Osteoblast (primary cell): ENCODE measurements around the gene HDAC4. TPM values are rescaled to one million over a fixed set of nuclear protein-coding genes. Genes with fewer than 3 reads are reported as not detected.

ENCODE experiments used
- DNase-seq: peaks from one replicate; pipeline ENCODE4 v3.0.0; 2011; ENCODE audit warnings: low spot score, mixed read lengths; ENCODE audit not compliant: insufficient read length; ENCODE audit errors: missing footprints
- H2AFZ ChIP-seq: 2 replicates; pipeline ENCODE4 v1.6.0; 2011; ENCODE audit warnings: mild to moderate bottlenecking, low read length
- H3K27ac ChIP-seq: 2 replicates; pipeline ENCODE4 v1.5.1; 2011; ENCODE audit warnings: mild to moderate bottlenecking, low read depth, low read length, moderate library complexity
- H3K27me3 ChIP-seq: 2 replicates; pipeline ENCODE4 v1.6.0; 2012; ENCODE audit warnings: mild to moderate bottlenecking, control low read depth, inconsistent platforms, low read length, moderate library complexity; ENCODE audit not compliant: insufficient read depth
- H3K36me3 ChIP-seq: 2 replicates; pipeline ENCODE4 v1.5.1; 2011; ENCODE audit warnings: mild to moderate bottlenecking, low read length, control low read depth, moderate library complexity; ENCODE audit not compliant: insufficient read depth
- H3K4me1 ChIP-seq: 2 replicates; pipeline ENCODE4 v1.5.1; 2011; ENCODE audit warnings: mild to moderate bottlenecking, low read length, control low read depth, moderate library complexity; ENCODE audit not compliant: insufficient read depth
- H3K4me2 ChIP-seq: 2 replicates; pipeline ENCODE4 v1.6.0; 2011; ENCODE audit warnings: mild to moderate bottlenecking, low read length; ENCODE audit not compliant: insufficient read depth
- H3K4me3 ChIP-seq: fragments of 200-600 bp; sonication (generic); 3 replicates; pipeline ENCODE4 v1.5.1; 2012; ENCODE audit warnings: mild to moderate bottlenecking, low read length, inconsistent platforms; ENCODE audit not compliant: insufficient read depth
- H3K79me2 ChIP-seq: 2 replicates; pipeline ENCODE4 v1.6.0; 2012; ENCODE audit warnings: mild to moderate bottlenecking, low read length, control low read depth, inconsistent platforms; ENCODE audit not compliant: insufficient read depth
- H3K9me3 ChIP-seq: 2 replicates; pipeline ENCODE4 v1.5.1; 2011; ENCODE audit warnings: low read depth, low read length, control low read depth
- H4K20me1 ChIP-seq: 2 replicates; pipeline ENCODE4 v1.6.0; 2012; ENCODE audit warnings: mild to moderate bottlenecking, low read length, control low read depth; ENCODE audit not compliant: insufficient read depth
- total RNA-seq: library from RNA; depleted of rRNA; stranded (reverse); fragments of >200 nt; gene quantifications from 2 replicates; pipeline ENCODE4 v1.2.3, GENCODE V29; 2012
- TF ChIP-seq, protein P1 (sequence below): IDR thresholded peaks from 2 replicates; pipeline ENCODE4 v1.5.1; 2011; ENCODE audit warnings: mild to moderate bottlenecking, low read depth, low read length, moderate library complexity; ENCODE audit errors: extremely low read depth

The HDAC4 gene
- total RNA-seq, 1 donor, result 30.8 TPM

DNA sequence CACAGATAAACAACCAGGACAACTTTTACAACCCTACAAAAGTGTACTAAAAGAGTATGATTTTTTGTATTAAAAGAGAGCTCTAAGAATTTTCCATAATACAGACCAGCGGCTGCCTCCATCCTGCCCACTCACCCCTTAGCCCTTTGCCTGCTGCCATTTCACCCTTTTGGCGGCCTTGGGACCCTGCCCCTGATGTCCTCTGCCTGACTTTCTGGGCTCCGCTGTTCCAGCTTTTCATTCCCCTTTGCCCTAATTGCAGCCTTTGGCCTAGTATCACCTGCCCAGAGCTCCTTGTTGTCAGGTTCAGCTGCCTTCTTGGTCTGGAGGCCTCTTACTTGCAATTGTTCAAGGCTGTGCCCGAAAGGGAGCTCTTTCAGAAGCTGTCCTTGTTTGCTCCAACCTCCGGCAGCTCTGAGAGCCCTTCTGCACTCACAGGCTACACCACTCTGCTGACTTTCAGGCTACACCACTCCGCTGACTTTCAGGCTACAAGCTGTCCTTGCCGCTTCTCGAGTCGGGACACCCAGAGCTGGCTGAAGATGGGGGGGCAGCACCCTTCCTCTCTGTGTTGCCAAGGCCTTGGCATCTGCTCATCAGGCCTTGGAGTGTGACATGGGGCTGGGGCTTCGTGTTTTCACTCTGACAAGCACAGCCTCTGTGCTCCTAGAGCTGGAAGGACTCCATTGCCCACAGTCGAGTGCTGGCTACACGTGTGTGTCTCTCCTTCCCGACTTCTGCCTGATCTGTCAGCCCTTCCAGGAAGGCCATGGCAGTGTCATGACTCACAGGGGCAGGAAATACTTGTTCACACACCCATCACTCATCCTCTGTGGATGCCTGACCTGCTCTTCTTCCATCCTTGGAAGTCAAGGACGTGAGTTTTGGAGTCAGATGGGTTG is 43.1 kb upstream of the HDAC4 start:
- Histone ChIP-seq H3K27me3 (peaks cover 18% of the 10 kb centered on the region), H3K4me2 (no peak overlapping the region), H3K4me1 (no peaks in the 10 kb centered on the region), H3K9me3 (no peaks in the 10 kb centered on the region), H4K20me1 (no peaks in the 10 kb centered on the region), H3K36me3 (no peaks in the 10 kb centered on the region), H3K4me3 (no peak overlapping the region), H3K79me2 (no peaks in the 10 kb centered on the region), H3K27ac (no peak overlapping the region), H2AFZ (peak overlapping the region; percentile 35)
- DNase-seq, result peak; percentile 86
- TF ChIP-seq, protein P1, sequence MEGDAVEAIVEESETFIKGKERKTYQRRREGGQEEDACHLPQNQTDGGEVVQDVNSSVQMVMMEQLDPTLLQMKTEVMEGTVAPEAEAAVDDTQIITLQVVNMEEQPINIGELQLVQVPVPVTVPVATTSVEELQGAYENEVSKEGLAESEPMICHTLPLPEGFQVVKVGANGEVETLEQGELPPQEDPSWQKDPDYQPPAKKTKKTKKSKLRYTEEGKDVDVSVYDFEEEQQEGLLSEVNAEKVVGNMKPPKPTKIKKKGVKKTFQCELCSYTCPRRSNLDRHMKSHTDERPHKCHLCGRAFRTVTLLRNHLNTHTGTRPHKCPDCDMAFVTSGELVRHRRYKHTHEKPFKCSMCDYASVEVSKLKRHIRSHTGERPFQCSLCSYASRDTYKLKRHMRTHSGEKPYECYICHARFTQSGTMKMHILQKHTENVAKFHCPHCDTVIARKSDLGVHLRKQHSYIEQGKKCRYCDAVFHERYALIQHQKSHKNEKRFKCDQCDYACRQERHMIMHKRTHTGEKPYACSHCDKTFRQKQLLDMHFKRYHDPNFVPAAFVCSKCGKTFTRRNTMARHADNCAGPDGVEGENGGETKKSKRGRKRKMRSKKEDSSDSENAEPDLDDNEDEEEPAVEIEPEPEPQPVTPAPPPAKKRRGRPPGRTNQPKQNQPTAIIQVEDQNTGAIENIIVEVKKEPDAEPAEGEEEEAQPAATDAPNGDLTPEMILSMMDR, result no peak

DNA sequence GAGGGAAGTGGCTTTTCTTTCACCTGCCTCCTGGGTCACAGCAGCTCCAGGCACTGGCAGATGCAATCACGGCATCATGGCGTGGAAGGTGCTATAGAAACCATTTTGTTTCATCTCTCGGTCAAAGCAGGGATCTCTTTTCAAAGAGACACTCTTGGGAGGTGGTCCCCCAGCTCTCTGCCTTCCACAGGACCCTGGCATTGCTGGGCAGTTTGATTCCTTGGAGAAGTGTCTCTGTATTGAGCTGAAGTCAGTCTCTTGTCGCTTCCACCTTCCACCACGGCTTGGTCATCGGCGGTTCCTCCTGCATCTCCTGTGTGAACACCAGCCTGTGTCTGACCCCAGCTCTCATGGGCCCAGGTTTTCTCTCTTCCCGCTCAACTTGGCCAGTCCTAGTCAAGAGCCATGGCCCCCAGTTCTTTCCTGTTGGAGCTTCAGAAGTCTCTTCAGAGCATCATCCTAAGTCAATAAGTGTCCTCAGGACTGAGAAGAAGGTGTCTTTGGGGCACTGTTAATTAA is 42.3 kb upstream of the HDAC4 start:
- TF ChIP-seq, protein P1, result no peak
- DNase-seq, result no peak

DNA sequence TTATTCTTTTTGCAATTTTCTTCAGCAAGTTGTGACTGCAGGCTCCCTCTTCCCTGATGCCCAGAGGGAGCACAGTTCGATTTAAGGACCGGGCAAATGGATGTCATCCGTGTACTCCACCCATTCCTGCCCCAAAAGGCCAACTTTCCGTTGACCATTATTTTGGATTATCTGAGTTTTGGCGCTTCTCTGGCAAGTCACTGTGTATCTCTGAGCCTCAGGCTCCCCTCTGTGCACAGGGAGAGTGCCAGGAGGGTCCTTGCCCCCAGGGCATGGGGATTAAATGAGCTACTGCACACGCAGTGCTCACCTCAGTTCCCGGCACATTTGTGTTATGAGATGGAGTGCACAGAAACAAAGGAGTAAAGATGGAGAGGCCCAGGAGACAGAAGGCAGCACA is 41.4 kb upstream of the HDAC4 start:
- no peaks in the 10 kb centered on the region for H4K20me1 ChIP-seq
- no peak overlapping the region for H2AFZ ChIP-seq
- peaks cover 21% of the 10 kb centered on the region for H3K27me3 ChIP-seq
- DNase-seq, result no peak
- H3K79me2 ChIP-seq, result no peaks in the 10 kb centered on the region
- no peaks in the 10 kb centered on the region for H3K4me1 ChIP-seq
- TF ChIP-seq, protein P1, result no peak
- H3K27ac ChIP-seq, result no peak overlapping the region
- H3K36me3 ChIP-seq, result no peaks in the 10 kb centered on the region
- no peak overlapping the region for H3K4me3 ChIP-seq
- H3K4me2 ChIP-seq, result no peak overlapping the region
- no peaks in the 10 kb centered on the region for H3K9me3 ChIP-seq

More for the DNA sequence above, 42.3 kb upstream of the HDAC4 start:
- Histone ChIP-seq H3K27me3 (peaks cover 18% of the 10 kb centered on the region), H3K4me2 (no peak overlapping the region), H3K9me3 (no peaks in the 10 kb centered on the region), H4K20me1 (no peaks in the 10 kb centered on the region), H3K4me1 (no peaks in the 10 kb centered on the region), H3K36me3 (no peaks in the 10 kb centered on the region), H3K79me2 (no peaks in the 10 kb centered on the region), H3K4me3 (no peak overlapping the region), H3K27ac (no peak overlapping the region), H2AFZ (no peak overlapping the region)
